GM19238 (cell line): ENCODE measurements around the gene COG2.
"Not testable (repeated sequence)": the region's sequence is repeated elsewhere in the genome, so short reads cannot be mapped to it uniquely, and the experiment has no call there.

Experiments
- DNase-seq: peaks from one replicate; pipeline ENCODE4 v3.0.0; 2011; ENCODE audit warnings: low spot score; ENCODE audit not compliant: insufficient read length

The COG2 gene

DNA sequence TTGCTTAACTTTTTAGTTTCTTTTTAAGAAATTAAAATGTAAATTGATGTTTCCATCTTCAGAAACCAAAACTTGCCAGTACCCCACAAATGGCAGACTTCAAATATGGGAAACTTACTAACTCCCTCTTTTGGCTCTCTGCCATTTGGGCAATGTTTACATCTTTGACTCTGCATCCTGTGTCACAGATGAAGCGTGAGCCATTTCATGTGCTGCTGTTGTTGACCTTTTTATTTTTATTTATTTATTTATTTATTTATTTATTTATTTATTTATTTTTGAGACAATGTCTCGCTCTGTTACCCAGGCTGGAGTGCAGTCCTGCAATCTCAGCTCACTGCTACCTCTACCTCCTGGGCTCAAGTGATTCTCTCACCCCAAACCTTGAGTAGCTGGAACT is 16.0 kb upstream of the COG2 start:
- DNase-seq: no peak

DNA sequence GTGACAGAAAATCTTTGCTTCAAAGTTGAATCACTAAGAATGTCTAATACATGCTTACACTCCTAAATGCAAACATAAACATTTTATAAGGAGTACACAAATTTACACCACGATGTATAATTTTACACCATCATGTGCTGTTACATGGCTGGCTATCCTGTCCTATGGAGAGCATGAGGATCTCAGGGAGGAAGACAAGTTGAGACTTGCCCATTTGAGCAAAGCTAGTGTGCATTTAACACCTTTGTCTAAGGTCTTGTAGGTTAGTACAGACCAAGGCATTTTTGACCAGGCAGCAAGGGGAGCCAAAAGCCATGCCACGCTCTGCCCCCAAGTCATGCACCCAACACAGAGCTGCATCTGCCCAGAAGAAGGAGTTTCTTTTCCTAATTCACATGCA is 14.5 kb upstream of the COG2 start:
- DNase-seq: no peak

DNA sequence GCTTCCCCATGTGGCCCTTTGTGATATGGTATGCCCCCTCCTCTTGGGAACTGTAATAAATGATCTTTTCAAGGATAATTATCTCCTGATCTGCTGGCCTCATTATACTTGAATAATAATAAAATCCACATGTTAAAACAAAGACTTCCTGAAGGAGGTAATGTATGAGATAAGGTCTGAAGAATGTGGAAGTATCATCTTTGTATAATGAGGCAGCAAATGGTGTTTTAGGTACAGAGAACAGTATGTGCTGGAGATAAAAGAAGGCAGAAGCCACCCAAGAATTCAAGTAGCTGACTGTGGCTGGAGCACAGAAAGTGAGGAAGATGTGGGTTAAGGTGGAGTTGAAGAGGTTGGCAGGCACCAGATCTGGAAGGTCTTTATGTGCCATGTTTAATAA is 12.8 kb upstream of the COG2 start:
- DNase-seq: no peak

DNA sequence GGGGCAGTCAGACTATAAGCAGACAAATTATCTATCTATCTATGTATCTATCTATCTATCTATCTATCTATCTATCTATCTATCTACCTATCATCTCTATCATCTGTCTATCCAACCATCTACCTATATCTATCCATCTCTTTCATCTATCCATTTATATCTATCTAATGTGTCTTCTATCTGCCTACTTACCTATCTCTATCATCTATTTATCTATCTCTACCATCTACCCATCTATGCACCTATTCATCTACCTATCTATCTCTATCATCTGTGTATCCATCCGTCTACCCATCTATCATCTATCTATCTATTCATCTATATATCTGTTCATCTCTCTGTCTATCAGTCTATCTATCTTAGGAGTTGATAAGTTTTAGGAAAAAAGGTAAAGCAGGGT is 10.8 kb upstream of the COG2 start:
- no peak for DNase-seq

DNA sequence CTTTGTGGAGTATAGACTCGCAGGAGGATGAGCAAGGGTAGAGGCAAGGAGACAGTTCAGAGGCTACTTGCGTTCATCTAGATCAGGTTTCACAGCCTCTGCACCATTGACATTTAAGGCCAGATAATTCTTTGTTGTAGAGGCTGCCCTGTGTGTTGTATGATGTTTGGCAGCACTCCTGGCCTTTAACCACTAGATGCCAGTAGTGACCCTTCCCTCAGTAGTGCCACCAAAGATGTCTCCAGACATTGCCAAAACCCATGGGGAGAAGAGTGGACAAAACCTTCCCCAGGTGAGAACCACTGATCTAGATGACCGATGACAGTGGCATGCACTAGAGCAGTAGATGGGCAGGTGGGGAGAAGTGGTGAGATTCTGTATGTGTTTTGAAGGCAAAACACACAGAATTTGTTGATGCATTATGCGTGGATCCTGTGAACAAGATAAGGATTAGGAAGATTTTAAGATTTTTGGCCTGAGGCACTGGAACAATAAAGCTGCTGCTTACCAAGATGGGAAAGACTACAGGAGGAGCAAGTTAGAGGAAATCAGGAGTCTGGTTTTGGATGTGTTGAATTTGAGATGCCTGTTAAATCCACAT is 9.9 kb upstream of the COG2 start:
- no peak for DNase-seq

DNA sequence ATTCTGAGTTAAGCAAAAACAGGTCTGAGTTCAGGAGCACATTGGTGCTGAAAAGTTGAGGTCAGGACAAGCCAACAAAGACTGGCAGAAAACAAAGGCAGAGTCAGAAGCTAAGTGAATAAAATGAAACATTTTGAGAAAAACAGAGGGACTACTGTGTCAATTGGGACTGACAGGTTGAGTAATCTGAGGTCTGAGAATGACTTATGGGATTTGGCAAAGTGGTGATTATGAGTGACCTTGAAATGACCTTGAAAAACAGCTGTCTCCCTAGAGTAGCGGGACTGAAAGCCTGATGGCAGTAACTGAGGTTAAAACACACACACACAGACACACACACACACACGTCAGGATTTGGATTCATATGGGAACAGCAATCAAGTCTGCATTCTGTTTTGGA is 8.8 kb upstream of the COG2 start:
- no peak for DNase-seq

DNA sequence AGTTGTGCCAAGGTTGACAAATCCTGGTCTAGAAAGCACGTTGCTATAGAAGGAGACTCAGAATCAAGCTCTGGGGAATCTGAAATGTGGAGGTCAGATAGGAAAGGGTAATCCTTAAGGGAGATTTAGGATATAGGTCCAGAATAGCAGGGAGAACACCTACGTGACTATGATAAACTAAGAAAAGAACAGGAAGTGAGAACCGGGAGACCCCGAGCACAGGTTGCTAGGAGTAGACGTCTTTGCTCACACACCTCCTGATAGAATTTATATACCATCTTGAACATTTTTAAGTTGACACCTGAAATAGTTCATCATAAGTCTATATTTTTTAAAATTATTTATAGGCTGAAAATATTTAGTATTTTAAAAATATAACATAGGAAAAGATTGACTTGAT is 7.9 kb upstream of the COG2 start:
- DNase-seq: no peak

DNA sequence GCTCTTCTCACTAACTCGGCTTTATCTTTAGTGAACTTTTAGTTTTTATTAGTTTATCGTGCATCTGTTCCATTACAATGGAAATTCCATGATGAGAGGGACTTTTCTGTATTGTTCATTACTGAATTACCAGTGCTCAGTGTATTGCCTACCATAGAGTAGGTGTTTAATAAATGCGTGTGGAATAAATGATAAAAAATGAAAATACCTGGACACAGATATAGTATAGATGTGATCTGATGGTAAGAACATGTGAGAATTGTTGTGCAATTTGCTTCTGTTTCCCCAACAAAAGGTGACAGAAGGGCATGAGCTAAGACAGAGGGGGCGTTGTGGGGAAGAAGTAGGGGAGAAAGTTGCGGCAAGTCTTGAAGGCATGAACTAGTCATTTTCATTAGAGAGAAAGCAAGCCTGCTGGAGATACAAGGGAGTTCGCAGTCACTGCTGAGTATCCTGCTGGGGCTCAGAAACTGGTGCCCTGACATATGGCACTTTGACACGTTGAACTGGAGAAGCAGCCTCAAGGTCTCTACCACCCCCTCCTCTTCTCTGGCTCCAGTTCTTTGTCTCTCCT is 5.6 kb upstream of the COG2 start:
- DNase-seq: no peak

DNA sequence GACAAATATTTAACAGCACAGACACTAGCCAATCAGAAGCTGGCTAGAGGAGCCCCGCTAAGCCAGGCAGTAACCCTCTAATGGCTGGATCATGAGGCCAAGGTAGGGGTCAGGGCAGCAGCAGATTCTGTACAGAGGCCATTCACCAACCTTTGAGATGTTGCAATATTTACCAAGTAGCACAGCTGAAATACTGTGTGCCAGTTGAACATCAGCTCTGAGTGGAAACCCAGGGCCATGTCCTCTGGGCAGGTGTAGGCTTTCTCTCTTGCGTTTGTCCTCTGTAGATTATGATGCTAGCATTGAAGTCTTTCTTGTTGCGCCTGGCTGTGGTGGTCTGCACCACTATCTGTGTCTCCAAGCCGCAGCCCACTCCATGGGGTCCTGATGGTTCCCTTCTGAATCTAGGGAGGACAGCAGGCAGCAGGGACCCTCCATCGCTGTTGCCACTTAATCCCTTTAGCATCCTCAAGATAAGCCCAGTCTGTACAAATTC is 2.5 kb upstream of the COG2 start:
- no peak for DNase-seq

DNA sequence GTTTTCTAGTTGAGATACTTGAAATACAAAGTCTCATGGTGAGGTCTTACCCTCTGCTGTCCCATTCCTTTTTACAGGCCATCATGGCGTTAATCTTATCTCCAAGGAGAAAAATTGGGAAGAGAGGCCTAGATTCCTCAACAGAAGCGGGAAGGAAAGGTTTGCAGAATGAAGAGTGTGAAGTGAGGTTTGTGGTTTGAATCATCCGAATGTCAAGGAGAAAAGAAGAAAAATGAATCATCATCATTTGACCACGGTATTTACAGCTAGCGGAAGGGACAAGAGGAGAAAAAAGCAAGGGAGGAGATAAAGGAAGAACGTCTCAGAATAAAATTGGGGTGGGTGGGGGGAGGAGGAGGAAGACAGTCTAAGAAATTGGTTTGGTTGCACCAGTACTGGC is 935 bp upstream of the COG2 start:
- DNase-seq: no peak

DNA sequence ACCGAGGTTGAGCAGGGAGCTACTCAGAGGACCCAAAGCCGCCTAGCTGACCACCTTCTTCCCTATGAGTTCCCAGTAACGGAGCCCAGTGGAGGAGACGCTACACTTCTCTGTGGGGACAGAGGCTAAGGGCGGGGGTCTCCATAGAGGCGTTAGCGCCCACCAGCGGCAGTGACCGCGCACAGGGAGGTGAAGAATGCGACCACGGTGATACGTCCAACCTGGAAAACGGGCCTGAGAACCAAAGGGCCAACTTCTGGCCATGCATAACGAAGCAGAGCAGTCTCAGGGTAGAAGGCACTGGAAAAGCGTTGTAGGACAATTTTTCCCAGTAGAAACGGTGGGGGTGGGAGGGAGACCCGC is 400 bp upstream of the COG2 start:
- DNase-seq: no peak

DNA sequence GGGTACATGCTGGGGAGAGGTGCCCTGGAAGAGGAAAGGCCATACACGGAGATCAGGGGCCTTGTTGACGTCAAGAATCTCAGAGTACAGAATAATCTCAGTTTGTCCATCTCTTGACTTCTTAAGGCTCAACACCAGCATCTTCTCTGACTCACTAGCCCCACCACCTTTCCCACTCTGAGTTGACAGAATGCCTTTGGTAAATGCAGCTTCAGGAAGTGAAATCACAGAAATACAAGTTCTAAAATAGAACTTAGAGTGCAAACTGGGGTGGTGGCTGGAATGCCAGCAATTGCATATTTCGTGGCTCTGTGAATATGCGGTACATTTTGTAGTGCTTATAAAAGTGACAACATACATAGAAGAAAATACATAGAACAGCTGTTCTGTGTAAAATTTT is 1.6 kb downstream of the COG2 start:
- no peak for DNase-seq

DNA sequence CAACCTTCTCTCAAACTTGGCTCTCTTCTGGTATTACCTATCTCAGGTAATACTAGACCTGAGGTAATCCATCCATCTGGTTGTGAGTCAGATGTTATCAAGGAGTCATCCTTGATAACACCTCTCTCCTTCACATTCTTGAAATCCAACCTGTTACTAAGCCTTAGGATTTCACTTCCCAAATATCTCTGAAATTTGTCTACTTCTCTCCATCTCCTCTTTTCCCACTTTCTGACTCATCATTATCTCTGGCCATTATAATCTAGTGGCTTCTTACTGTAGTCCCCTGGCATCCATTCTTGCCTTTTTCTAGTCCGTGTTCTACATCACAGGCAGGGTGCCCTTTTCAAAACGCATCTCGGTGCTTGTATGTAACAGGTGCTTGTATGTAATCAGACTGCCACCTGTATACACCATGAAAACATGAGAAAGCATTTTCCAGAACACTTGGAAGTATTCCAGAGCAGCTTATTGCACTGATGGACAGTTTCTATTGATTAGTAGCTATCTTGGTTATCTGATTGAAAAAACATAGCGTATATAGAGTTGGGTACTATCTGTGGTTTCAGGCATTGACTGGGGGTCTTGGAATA is 4.5 kb downstream of the COG2 start:
- DNase-seq: no peak

DNA sequence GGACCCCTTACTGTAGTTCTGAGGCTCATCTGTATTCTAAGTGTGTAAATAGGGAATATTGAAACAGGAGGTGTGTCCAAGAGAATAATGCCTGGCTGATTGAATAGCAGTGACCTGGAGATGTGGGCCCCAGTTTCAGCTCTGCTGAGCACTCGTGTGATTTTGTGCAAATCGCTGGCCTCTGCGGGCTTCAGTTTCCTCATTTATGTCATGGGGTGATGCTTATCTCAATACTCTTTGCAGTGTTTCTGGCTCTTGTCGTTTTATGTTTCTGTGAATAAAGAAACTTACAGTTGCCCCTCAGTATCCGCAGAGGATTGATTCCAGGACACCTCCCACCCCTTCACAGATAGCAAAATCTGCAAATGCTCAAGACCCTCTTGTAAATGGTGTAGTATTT is 5.0 kb downstream of the COG2 start:
- DNase-seq: no peak

DNA sequence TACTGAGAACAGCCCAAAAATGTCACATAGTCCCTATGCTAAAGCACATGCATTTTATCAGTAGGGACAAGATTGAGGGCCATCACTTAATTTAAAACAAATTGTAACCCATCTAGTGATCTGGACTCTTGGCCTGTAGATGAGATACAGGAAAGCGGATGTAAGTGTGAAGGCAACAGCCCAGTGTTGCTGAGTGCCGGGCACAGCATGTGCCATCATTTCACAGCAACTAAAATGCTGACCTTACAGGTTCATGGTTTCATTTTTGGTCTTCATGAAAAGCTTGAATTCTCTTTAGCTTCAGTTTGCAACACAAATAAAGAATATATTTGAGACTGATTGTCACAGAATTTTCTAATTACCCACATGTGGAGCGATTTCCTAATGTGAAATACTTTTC is 5.8 kb downstream of the COG2 start:
- DNase-seq: no peak

DNA sequence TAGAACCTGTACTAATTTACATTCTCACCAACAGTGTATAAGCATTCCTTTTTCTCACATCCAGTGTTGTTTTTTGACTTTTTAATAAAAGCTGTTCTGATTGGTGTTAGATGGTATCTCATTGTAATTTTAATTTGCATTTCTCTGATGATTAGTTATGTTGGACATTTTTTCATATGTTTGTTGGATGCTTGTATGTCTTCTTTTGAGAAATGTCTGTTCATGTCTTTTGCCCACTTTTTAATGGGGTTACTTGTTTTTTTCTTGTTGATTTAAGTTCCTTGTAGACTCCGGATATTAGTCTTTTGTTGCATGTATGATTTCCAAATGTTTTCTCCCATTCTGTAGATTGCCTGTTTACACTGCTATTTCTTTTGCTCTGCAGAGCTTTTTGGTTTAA is 8.0 kb downstream of the COG2 start:
- DNase-seq: no peak

DNA sequence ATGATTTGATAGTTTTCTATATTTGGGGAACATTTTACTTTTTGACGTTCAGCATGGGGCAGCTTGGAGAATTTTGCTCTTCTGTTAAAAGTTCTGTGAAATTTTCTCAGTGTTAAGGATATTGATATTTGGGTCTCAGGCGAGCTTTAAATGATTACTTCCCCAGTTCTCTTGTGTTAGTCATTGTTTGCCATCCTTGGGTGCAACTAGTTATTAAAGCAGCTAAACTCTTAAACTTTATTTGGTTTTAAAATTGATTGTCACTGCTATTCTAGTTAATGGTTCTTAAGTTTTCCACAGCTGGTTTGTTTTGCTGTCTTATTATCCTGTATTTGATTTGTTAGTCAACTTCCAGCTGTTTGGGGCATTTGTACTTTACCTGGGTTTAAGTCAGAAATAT is 9.0 kb downstream of the COG2 start:
- DNase-seq: no peak

DNA sequence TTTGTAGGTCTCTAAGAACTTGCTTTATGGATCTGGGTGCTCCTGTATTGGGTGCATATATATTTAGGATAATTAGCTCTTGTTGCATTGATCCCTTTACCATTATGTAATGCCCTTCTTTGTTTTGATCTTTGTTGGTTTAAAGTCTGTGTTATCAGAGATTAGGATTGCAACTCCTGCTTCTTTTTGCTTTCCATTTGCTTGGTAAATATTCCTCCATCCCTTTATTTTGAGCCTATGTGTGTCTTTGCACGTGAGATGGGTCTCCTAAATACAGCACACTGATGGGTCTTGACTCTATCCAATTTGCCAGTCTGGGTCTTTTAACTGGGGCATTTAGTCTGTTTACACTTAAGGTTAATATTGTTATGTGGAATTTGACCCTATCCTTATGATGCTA is 14.4 kb downstream of the COG2 start:
- not testable (repeated sequence) for DNase-seq

DNA sequence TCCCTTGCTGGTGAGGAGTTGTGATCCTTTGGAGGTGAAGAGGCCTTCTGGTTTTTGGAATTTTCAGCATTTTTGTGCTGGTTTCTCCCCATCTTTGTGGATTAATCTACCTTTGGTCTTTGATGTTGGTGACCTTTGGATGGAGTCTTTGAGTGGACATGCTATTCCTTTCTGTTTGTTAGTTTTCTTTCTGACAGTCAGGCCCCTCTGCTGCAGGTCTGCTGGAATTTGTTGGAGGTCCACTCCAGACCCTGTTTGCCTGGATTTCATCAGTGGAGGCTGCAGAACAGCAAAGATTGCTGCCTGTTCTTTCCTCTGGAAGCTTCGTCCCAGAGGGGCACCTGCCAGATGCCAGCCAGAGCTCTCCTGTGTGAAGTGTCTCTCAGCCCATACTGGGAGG is 15.8 kb downstream of the COG2 start:
- DNase-seq: not testable (repeated sequence)

DNA sequence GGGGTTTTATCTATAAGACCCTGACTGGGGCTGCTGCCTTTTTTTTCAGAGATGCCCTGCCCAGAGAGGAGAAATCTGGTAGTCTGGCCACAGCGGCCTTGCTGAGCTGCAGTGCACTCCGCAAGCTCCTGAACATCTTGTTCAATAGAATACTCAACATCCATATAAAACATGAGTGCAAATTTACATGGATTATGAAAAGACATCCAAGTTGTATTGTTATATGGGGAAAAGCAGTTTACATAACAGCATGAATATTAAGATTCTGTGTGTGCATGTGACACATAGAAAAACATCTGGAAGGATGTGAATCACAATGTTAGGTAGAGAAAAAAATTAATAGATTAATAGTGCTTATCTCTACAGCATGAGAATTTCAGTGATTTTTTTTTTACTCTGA is 16.4 kb downstream of the COG2 start:
- DNase-seq: no peak

DNA sequence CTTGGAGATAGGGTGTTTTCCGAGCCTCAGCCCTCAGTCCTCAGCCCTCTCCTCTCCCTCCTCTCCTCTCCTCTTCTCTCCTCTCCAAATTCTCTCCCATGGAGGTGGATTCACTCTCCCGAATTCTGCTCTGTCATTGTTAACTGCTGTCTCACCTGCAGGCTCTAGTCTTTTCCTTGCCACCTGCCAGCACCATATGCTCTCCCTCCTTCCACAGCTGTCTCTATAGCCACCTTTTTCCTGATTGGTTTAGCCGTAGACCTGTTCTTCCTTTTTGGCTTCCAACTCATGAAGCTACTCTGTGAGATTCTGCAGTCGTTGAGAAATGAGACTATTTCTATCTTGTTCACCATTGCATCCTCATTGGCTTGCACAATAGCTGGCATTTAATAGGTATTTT is 19.7 kb downstream of the COG2 start:
- no peak for DNase-seq

DNA sequence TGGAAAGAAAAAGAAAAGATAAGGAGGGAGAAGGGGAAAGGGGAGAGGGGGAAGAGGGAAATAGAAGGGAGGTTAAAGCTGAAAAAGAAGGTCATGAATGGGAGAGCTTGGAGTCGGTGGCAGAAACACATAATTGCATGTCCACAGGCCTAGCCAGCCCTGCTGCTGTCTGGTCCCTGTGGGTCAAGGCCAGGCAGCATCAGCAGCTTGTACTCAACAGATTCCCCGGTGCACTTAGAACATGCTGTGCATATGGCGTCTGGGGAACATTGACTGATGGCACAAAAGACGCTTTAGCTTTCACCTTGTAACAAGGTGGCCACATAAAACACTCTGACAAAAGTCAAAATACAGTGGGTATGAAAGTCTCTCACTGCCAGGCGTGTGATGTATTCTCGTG is 25.9 kb downstream of the COG2 start:
- no peak for DNase-seq

DNA sequence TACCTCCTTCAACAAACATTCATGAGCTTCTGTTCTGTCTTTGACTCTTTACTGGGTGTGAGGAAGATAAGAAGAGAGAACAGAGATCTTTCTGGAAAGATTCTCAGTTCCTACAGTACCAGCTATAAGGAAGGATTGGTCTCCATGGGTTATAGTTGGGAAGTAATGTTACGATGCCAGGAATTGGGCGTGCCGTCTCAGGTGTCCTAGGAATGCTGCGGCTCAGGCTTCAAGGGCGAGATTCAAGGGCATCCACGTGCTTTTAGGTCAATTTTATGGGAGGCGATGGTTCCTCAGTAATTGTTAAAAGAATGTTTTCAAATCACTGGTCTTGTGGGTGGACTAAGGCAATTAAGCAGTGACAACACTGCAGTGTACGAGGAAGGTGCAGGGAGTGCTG is 27.3 kb downstream of the COG2 start:
- no peak for DNase-seq
